ENCODE measurements around the gene DHX16.

- TF ChIP-seq CTCF (IDR thresholded peaks at IDR 0.05) (peak in 1 of 3 donors; percentile 10), POLR2A (IDR thresholded peaks at IDR 0.05) (no peak)
Measured at GRCh38 chr6:30721198-30722024, 48.6 kb upstream of the DHX16 start.

Measured in lower leg skin (tissue), 3 donors.